Left kidney (tissue), 2 donors: Measurements from ENCODE around the gene JPT1. TPM values are rescaled to one million over a fixed set of nuclear protein-coding genes. Genes with fewer than 3 reads are reported as not detected.

Source experiments
- DNase-seq: peaks from one replicate; pipeline ENCODE4 v3.0.0-alpha.2; 2013
- polyA plus RNA-seq: library from polyadenylated mRNA; unstranded; fragments of 120-200 nt; gene quantifications from one replicate; pipeline ENCODE4 v1.2.1, GENCODE V29; 2013; ENCODE audit not compliant: insufficient read length

The JPT1 gene
- polyA plus RNA-seq, 1 donor, result 86.1 TPM

- DNase-seq, result no peak
Measured at GRCh38 chr17:75105126-75106080, 48.9 kb downstream of the JPT1 start.

GRCh38 chr17:75103601-75104554, 50.4 kb downstream of the JPT1 start:
- DNase-seq, result no peak

- DNase-seq, result no peak
Measured at GRCh38 chr17:75102385-75102821, 51.9 kb downstream of the JPT1 start.

- no peak for DNase-seq
Measured at GRCh38 chr17:75099881-75100595, 54.3 kb downstream of the JPT1 start.

GRCh38 chr17:75098861-75099260, 55.5 kb downstream of the JPT1 start:
- no peak for DNase-seq

GRCh38 chr17:75097865-75098264, 56.4 kb downstream of the JPT1 start:
- no peak for DNase-seq

GRCh38 chr17:75096082-75096625, 58.2 kb downstream of the JPT1 start:
- no peak for DNase-seq

GRCh38 chr17:75094871-75095399, 59.4 kb downstream of the JPT1 start:
- DNase-seq, result no peak

- DNase-seq, result no peak
Measured at GRCh38 chr17:75093548-75094158, 60.7 kb downstream of the JPT1 start.

- DNase-seq, result no peak
Measured at GRCh38 chr17:75091855-75092327, 62.4 kb downstream of the JPT1 start.

- no peak for DNase-seq
Measured at GRCh38 chr17:75090871-75091854, 63.1 kb downstream of the JPT1 start.

GRCh38 chr17:75088465-75089417, 65.6 kb downstream of the JPT1 start:
- DNase-seq, result no peak

GRCh38 chr17:75087558-75088453, 66.5 kb downstream of the JPT1 start, which contains the start of gene SLC16A5:
SLC16A5 (plus strand) TSS chr17:75087954; CDS start chr17:75093637, 5,683 bp downstream.
- DNase-seq, result peak; percentile 83

GRCh38 chr17:75087182-75087557, 67.1 kb downstream of the JPT1 start:
- DNase-seq, result no peak

- no peak for DNase-seq
Measured at GRCh38 chr17:75086496-75087181, 67.7 kb downstream of the JPT1 start.
